SK-N-SH (cell line): ENCODE data around the gene RNF40. TPM values are rescaled to one million over a fixed set of nuclear protein-coding genes. Genes with fewer than 3 reads are reported as not detected.

Source experiments
- CTCF ChIA-PET: fragments of 300-600, 350-600 bp; formaldehyde crosslinking; extraction: SDS; loops from one replicate; lab custom pipeline; 2021; lab: Yijun Ruan, JAX
- POLR2A ChIA-PET: fragments of 350-600 bp; sonication (Branson Sonifier 250); formaldehyde crosslinking; extraction: SDS; loops from one replicate; lab custom pipeline; 2020; ENCODE audit warnings: antibody characterized with exemption, inconsistent platforms; lab: Yijun Ruan, JAX
- DNase-seq: peaks from one replicate; pipeline ENCODE4 v3.0.0; 2012
- H2AFZ ChIP-seq: fragments of 200-600 bp; sonication (generic); 2 replicates; pipeline ENCODE4 v1.8.1; 2016; ENCODE audit warnings: antibody characterized with exemption, mild to moderate bottlenecking, low read depth
- H3F3A ChIP-seq: fragments of 200-600 bp; sonication (generic); replicated peaks from 2 replicates; pipeline ENCODE3; 2016; ENCODE audit warnings: antibody characterized with exemption, mild to moderate bottlenecking; ENCODE audit not compliant: insufficient read depth
- H3K27ac ChIP-seq, 2 experiments: fragments of 200-500 bp in 1 of 2; fragments of 200-600 bp in 1 of 2; sonication (Bioruptor generic) in 1 of 2; sonication (generic), shearing (Covaris generic) in 1 of 2; 2 replicates each; pipeline versions ENCODE4 v1.5.1 to v1.6.1; 2014 to 2016; ENCODE audit warnings: low read depth in 2 of 2, inconsistent platforms in 1 of 2, low read length in 1 of 2, mild to moderate bottlenecking in 1 of 2, mixed read lengths in 1 of 2
- H3K27me3 ChIP-seq: fragments of 200-600 bp; sonication (generic), shearing (Covaris generic); 2 replicates; pipeline ENCODE4 v1.6.1; 2016; ENCODE audit warnings: mixed run types; ENCODE audit not compliant: insufficient read depth
- H3K36me3 ChIP-seq, 2 experiments: fragments of 200-500 bp in 1 of 2; fragments of 200-600 bp in 1 of 2; sonication (Bioruptor generic) in 1 of 2; sonication (generic) in 1 of 2; replicated peaks in 1 of 2; 2 replicates each; pipeline versions ENCODE3 to v1.5.1; 2014 to 2016; ENCODE audit warnings: low read length in 1 of 2, mild to moderate bottlenecking in 1 of 2; ENCODE audit not compliant: insufficient read depth in 2 of 2, control insufficient read depth in 1 of 2
- H3K4me1 ChIP-seq, 2 experiments: fragments of 200-500 bp in 1 of 2; fragments of 200-600 bp in 1 of 2; sonication (Bioruptor generic) in 1 of 2; sonication (generic), shearing (Covaris generic) in 1 of 2; 2 replicates each; pipeline versions ENCODE4 v1.5.1 to v1.6.1; 2014 to 2016; ENCODE audit warnings: low read depth in 1 of 2, low read length in 1 of 2, mixed run types in 1 of 2; ENCODE audit not compliant: insufficient read depth in 2 of 2, control insufficient read depth in 1 of 2
- H3K4me2 ChIP-seq: fragments of 200-600 bp; sonication (generic), shearing (Covaris generic); 2 replicates; pipeline ENCODE4 v1.6.1; 2017; ENCODE audit warnings: mixed run types
- H3K4me3 ChIP-seq, 2 experiments: fragments of 200-500 bp in 1 of 2; fragments of 200-600 bp in 1 of 2; sonication (Bioruptor generic) in 1 of 2; sonication (generic), shearing (Covaris generic) in 1 of 2; 2 replicates each; pipeline versions ENCODE4 v1.5.1 to v1.8.1; 2014 to 2016; ENCODE audit warnings: low read depth in 2 of 2, inconsistent platforms in 1 of 2, low read length in 1 of 2, mild to moderate bottlenecking in 1 of 2, mixed read lengths in 1 of 2, moderate library complexity in 1 of 2
- H3K79me2 ChIP-seq: fragments of 200-600 bp; sonication (generic); 2 replicates; pipeline ENCODE4 v1.8.1; 2017; ENCODE audit warnings: mild to moderate bottlenecking; ENCODE audit not compliant: insufficient read depth
- H3K9ac ChIP-seq: fragments of 200-600 bp; sonication (generic); 2 replicates; pipeline ENCODE4 v1.6.1; 2017; ENCODE audit warnings: mixed run types
- H3K9me2 ChIP-seq: fragments of 200-600 bp; sonication (generic); 2 replicates; pipeline ENCODE4 v1.6.1; 2017; ENCODE audit warnings: mixed run types
- H3K9me3 ChIP-seq: fragments of 200-600 bp; sonication (generic); 2 replicates; pipeline ENCODE4 v1.6.1; 2017; ENCODE audit warnings: mixed run types, mild to moderate bottlenecking, moderate library complexity
- H4K20me1 ChIP-seq: fragments of 200-600 bp; sonication (generic); 2 replicates; pipeline ENCODE4 v1.6.1; 2017; ENCODE audit warnings: mild to moderate bottlenecking, mixed run types; ENCODE audit not compliant: insufficient read depth
- CHD2 ChIP-seq: fragments of 150-350 bp; IDR thresholded peaks from 2 replicates; pipeline ENCODE4 v1.6.1; 2018; ENCODE audit warnings: low read length; ENCODE audit not compliant: partially characterized antibody
- FOXJ3 ChIP-seq: sonication (generic); formaldehyde crosslinking; IDR thresholded peaks from 2 replicates; pipeline ENCODE4 v1.5.1; 2020; ENCODE audit warnings: mild to moderate bottlenecking, missing genetic modification reagents
- JUND ChIP-seq: IDR thresholded peaks from 2 replicates; pipeline ENCODE4 v1.4.0; 2012
- MEF2A ChIP-seq: IDR thresholded peaks from 2 replicates; pipeline ENCODE4 v1.4.0; 2012; ENCODE audit warnings: low read depth, borderline replicate concordance
- MXI1 ChIP-seq: IDR thresholded peaks from 2 replicates; pipeline ENCODE4 v1.6.1; 2012; ENCODE audit warnings: mild to moderate bottlenecking, low read depth, low read length, improper control_type of control experiment
- POLR2AphosphoS5 ChIP-seq: IDR thresholded peaks from 2 replicates; pipeline ENCODE4 v1.6.1; 2012; ENCODE audit warnings: low read depth, low read length
- SIN3A ChIP-seq: IDR thresholded peaks from 2 replicates; pipeline ENCODE4 v1.6.1; 2012; ENCODE audit warnings: low read depth, mild to moderate bottlenecking, low read length, moderate library complexity, borderline replicate concordance
- SMC3 ChIP-seq: IDR thresholded peaks from 2 replicates; pipeline ENCODE4 v1.6.1; 2012; ENCODE audit warnings: low read depth, low read length, improper control_type of control experiment
- TAF1 ChIP-seq: IDR thresholded peaks from 2 replicates; pipeline ENCODE4 v1.6.1; 2012; ENCODE audit warnings: low read depth, mild to moderate bottlenecking, low read length, moderate library complexity, borderline replicate concordance
- WGBS: methylation state at CpG from one replicate; pipeline ENCODE4 v1.1.6; 2017; ENCODE audit warnings: low lambda C conversion rate; 5-methylcytosine and 5-hydroxymethylcytosine counted together
- polyA plus RNA-seq, 3 experiments: library from polyadenylated mRNA; depleted of rRNA; stranded (reverse); fragments of >200 nt; gene quantifications; 2 replicates each; pipeline ENCODE4 v1.2.3, GENCODE V29; 2012
- TF ChIP-seq, protein P1 (sequence below): fragments of 150-350 bp; IDR thresholded peaks from 2 replicates; pipeline ENCODE4 v1.6.1; 2017; ENCODE audit warnings: antibody characterized with exemption, low read length, low read depth, borderline replicate concordance
- TF ChIP-seq, protein P2 (sequence below): fragments of 150-350 bp; IDR thresholded peaks from 2 replicates; pipeline ENCODE4 v1.6.1; 2016; ENCODE audit warnings: mild to moderate bottlenecking, low read depth, low read length
- TF ChIP-seq, protein P3 (sequence below): IDR thresholded peaks from 2 replicates; pipeline ENCODE4; 2012
- TF ChIP-seq, protein P4 (sequence below): IDR thresholded peaks from 2 replicates; pipeline ENCODE4 v1.4.0; 2012; ENCODE audit warnings: low read depth
- TF ChIP-seq, protein P5 (sequence below): IDR thresholded peaks from 2 replicates; pipeline ENCODE4 v1.4.0; 2012; ENCODE audit warnings: low read depth, borderline replicate concordance

RNF40 gene
- polyA plus RNA-seq, 1 of the 3 experiments (the other 2 are of a cell fraction), result 49.8 TPM

DNA sequence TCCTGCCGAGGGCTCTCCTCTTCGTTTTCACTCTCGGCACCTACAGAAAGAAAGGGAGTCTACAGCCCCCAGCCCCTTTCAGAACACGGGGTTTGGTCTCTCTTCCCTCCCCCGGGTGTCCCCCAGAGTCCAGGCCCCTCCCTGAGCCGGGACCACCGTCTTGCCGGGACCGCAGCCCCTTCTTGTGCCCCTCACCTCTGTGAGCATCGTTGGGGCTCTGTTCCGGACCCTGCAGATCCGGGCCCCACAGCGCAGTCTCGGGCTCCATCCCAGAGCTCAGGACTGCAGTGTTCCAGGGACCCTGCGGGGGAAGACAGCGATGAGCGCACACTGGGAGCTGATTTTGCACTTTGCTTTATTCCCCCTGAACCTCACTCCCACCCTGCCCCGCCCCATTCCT is 22.1 kb downstream of the RNF40 start (continued):
- TF ChIP-seq, protein P1, sequence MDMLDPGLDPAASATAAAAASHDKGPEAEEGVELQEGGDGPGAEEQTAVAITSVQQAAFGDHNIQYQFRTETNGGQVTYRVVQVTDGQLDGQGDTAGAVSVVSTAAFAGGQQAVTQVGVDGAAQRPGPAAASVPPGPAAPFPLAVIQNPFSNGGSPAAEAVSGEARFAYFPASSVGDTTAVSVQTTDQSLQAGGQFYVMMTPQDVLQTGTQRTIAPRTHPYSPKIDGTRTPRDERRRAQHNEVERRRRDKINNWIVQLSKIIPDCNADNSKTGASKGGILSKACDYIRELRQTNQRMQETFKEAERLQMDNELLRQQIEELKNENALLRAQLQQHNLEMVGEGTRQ, result no peak
- TF ChIP-seq JUND, result no peak

DNA sequence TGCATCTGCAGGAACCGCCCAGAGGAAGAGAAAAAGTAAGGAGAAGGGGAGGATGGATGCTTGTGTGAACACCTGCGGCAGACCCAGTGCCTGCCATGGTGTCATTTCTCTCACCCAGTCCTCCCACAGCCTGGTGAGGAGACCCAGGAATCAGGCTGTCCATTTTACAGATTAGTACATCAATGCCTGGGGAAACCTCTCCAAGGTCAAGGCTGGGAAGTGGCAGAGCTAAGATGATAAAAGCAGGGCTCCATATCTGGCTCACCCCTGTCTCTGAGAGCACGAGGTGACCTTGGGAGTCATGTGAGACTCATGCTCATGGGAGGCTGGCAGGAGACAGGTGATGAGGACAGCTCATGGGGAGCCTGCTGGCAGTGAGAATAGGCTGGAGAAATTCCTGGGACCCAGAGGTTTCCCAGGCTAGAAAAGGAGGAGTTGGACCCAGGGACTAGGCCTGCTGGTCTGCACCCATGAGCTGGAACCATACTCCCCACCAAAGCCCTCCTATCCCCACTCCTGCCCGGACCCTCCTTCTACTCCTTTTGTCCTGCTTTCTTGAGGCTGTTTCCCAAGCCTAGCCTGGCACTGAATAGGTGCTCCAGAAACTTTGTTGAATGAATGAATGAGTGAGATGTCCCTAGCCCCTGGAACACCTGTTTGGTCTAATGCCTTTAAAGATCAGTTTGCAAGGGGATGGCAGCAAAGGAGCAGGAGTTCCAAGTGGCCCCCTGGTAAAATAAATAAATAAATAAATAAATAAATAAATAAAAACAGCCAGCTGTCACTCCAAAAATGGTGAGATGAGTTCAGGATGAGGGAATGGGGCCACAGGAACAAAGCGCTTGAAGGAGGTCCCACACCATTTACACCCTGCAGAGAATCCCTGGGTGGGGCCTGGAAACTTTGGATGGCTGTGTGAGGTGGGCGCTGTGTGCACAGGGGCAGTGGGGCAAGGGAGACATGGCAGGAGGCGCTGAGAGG is 23.3 kb downstream of the RNF40 start:
- no peak overlapping the region for H2AFZ ChIP-seq
- TF ChIP-seq FOXJ3 (CRISPR knock-in tag) (no peak), MEF2A (no peak)
- no peak overlapping the region; a peak in 1 of 4 replicates for H3K27ac ChIP-seq
- H3F3A ChIP-seq, result peaks cover 5% of the 10 kb centered on the region
- WGBS, result 83% methylated on average over 7 of the region's 7 CpGs
- H3K9me2 ChIP-seq, result no peaks in the 10 kb centered on the region
- peaks cover 8 to 44% of the 10 kb centered on the region in 2 experiments for H3K36me3 ChIP-seq
- no peak for DNase-seq
- H3K79me2 ChIP-seq, result peaks cover 44% of the 10 kb centered on the region
- peaks cover 6 to 17% of the 10 kb centered on the region in 2 experiments; a peak in 2 of 4 replicates for H3K4me1 ChIP-seq
- H3K9me3 ChIP-seq, result no peaks in the 10 kb centered on the region
- H3K9ac ChIP-seq, result peak overlapping the region; percentile 96; the same call in 1 of the 2 replicates
- no peaks in the 10 kb centered on the region for H3K27me3 ChIP-seq
- POLR2A ChIA-PET, result interaction anchor here (0.6 to 4.1 kb wide), 3 partner anchors 18 to 21 kb away, joined by 3 to 128 read pairs (median 3); no protein-coding TSS in a partner anchor
- peak overlapping the region; percentile 100 for H3K4me2 ChIP-seq
- H3K4me3 ChIP-seq, result peak overlapping the region; percentile 82 to 86
- H4K20me1 ChIP-seq, result no peaks in the 10 kb centered on the region
- CTCF ChIA-PET, result interaction anchor here (1.2 to 1.3 kb wide), 2 partner anchors 15 to 22 kb away, joined by 3 read pairs; no protein-coding TSS in a partner anchor

DNA sequence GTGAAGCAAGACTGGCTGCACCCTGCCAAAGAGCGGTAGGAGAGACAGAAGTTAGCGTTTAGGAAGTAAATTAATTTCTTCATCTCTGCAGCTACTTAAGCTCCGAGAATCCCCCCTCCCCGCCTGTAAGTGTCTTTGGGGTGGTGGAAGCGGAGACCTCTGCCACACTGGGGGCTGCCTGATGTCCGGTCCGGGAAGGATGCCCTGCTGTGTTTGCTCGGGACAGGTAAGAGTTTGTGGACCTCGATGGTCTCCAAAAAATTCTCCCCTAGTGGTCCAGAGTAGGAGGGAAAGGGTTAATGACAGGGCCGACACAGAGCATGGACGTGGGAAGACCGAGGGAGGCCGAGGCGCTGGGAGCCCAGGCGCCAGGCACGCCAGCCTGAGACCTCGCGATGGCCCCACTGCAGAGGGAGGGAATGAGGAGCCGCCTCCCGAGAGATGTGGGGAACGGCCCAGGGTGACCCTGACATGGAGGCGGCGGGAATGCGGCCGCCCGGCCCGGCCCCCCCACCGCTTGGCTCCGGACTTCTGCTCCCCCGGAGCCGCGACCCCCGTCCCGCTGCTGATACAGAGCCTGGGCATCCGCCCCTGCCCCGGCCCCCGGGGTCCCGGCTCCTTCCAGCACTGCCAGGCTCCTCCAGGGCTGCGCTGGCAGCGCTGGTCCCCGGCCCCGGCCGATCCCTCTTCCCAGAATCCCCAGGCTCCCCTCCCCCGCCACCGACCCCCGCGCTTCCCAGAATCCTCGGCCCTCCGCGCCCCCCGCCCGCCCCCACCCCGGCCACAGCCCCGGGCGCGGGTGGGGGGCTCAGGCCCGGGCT is 24.2 kb downstream of the RNF40 start:
- 19% methylated on average over 15 of the region's 57 CpGs for WGBS
- H3K79me2 ChIP-seq, result peaks cover 44% of the 10 kb centered on the region
- peak; percentile 91 for DNase-seq
- H3K4me1 ChIP-seq, result peaks cover 6 to 17% of the 10 kb centered on the region in 2 experiments; a peak in 2 of 4 replicates
- H3K27me3 ChIP-seq, result no peaks in the 10 kb centered on the region
- H3K9me3 ChIP-seq, result no peaks in the 10 kb centered on the region
- peak overlapping the region; percentile 96 for H3K9ac ChIP-seq
- H3K4me3 ChIP-seq, result peak overlapping the region; percentile 82 to 86
- peak; percentile 75 for TF ChIP-seq MXI1
- TF ChIP-seq, protein P2, sequence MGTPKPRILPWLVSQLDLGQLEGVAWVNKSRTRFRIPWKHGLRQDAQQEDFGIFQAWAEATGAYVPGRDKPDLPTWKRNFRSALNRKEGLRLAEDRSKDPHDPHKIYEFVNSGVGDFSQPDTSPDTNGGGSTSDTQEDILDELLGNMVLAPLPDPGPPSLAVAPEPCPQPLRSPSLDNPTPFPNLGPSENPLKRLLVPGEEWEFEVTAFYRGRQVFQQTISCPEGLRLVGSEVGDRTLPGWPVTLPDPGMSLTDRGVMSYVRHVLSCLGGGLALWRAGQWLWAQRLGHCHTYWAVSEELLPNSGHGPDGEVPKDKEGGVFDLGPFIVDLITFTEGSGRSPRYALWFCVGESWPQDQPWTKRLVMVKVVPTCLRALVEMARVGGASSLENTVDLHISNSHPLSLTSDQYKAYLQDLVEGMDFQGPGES, result no peak
- peak; percentile 56; the same call in 1 of the 2 replicates for TF ChIP-seq TAF1
- TF ChIP-seq, protein P3, sequence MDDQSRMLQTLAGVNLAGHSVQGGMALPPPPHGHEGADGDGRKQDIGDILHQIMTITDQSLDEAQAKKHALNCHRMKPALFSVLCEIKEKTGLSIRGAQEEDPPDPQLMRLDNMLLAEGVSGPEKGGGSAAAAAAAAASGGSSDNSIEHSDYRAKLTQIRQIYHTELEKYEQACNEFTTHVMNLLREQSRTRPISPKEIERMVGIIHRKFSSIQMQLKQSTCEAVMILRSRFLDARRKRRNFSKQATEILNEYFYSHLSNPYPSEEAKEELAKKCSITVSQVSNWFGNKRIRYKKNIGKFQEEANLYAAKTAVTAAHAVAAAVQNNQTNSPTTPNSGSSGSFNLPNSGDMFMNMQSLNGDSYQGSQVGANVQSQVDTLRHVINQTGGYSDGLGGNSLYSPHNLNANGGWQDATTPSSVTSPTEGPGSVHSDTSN, result no peak
- peak; percentile 90 for TF ChIP-seq CHD2
- TF ChIP-seq SMC3, result no peak
- TF ChIP-seq SIN3A, result peak; percentile 24; the same call in 1 of the 2 replicates
- TF ChIP-seq POLR2AphosphoS5, result peak; percentile 33; the same call in 1 of the 2 replicates
- TF ChIP-seq, protein P4, sequence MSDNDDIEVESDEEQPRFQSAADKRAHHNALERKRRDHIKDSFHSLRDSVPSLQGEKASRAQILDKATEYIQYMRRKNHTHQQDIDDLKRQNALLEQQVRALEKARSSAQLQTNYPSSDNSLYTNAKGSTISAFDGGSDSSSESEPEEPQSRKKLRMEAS, result peak; percentile 64; the same call in 1 of the 2 replicates
- TF ChIP-seq, protein P5, sequence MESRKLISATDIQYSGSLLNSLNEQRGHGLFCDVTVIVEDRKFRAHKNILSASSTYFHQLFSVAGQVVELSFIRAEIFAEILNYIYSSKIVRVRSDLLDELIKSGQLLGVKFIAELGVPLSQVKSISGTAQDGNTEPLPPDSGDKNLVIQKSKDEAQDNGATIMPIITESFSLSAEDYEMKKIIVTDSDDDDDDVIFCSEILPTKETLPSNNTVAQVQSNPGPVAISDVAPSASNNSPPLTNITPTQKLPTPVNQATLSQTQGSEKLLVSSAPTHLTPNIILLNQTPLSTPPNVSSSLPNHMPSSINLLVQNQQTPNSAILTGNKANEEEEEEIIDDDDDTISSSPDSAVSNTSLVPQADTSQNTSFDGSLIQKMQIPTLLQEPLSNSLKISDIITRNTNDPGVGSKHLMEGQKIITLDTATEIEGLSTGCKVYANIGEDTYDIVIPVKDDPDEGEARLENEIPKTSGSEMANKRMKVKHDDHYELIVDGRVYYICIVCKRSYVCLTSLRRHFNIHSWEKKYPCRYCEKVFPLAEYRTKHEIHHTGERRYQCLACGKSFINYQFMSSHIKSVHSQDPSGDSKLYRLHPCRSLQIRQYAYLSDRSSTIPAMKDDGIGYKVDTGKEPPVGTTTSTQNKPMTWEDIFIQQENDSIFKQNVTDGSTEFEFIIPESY, result 0 out of 2 replicates have a peak, but pooled peaks have one; percentile 60
- TF ChIP-seq, all 33 proteins: peak for 7
- Histone ChIP-seq H2AFZ (no peak overlapping the region), H3K9me2 (no peaks in the 10 kb centered on the region), H3K4me2 (peak overlapping the region; percentile 100), H3F3A (no peaks in the 10 kb centered on the region), H3K27ac (peak overlapping the region; percentile 63 to 92), H3K36me3 (peaks cover 1 to 35% of the 10 kb centered on the region in 2 experiments), H4K20me1 (no peaks in the 10 kb centered on the region)
- CTCF ChIA-PET, result interaction anchor here (0.6 to 2.0 kb wide), 4 partner anchors 19 to 89 kb away, joined by 3 to 19 read pairs (median 4); no protein-coding TSS in a partner anchor
- POLR2A ChIA-PET, result interaction anchor here (1.0 to 4.1 kb wide), 7 partner anchors 11 to 90 kb away, joined by 3 to 128 read pairs (median 5); no protein-coding TSS in a partner anchor
